Loucy (cell line): ENCODE results near the gene SUPT20HL1.

Experiments
- H2AFZ ChIP-seq: fragments of 200-600 bp; sonication (generic); 2 replicates; pipeline ENCODE4 v1.6.0; 2016; ENCODE audit warnings: antibody characterized with exemption, mild to moderate bottlenecking, low read length, moderate library complexity
- H3F3A ChIP-seq: fragments of 200-600 bp; 2 replicates; pipeline ENCODE4 v1.6.0; 2016; ENCODE audit warnings: antibody characterized with exemption, low read depth, mild to moderate bottlenecking
- H3K27me3 ChIP-seq: fragments of 200-600 bp; sonication (generic); 2 replicates; pipeline ENCODE4 v1.6.1; 2014; ENCODE audit warnings: low read length, mild to moderate bottlenecking; ENCODE audit not compliant: insufficient read depth, poor library complexity, severe bottlenecking
- H3K36me3 ChIP-seq: fragments of 200-600 bp; sonication (generic); 2 replicates; pipeline ENCODE4 v1.6.1; 2016; ENCODE audit warnings: low read length; ENCODE audit not compliant: insufficient read depth
- H3K4me1 ChIP-seq: fragments of 200-600 bp; sonication (generic); 2 replicates; pipeline ENCODE4 v1.5.1; 2014; ENCODE audit warnings: low read length, mild to moderate bottlenecking; ENCODE audit not compliant: insufficient read depth, poor library complexity, severe bottlenecking
- H3K4me2 ChIP-seq: fragments of 200-600 bp; sonication (generic); 2 replicates; pipeline ENCODE4 v1.6.0; 2014; ENCODE audit warnings: antibody characterized with exemption, low read length, low read depth, mild to moderate bottlenecking; ENCODE audit not compliant: poor library complexity, severe bottlenecking
- H3K4me3 ChIP-seq: fragments of 200-600 bp; sonication (generic); 2 replicates; pipeline ENCODE4 v1.5.1; 2014; ENCODE audit warnings: low read length, mild to moderate bottlenecking, mixed read lengths; ENCODE audit not compliant: poor library complexity, severe bottlenecking
- H3K79me2 ChIP-seq: fragments of 200-600 bp; sonication (generic); 2 replicates; pipeline ENCODE4 v1.6.1; 2014; ENCODE audit warnings: low read length; ENCODE audit not compliant: insufficient read depth
- H3K9ac ChIP-seq: fragments of 200-600 bp; sonication (generic); 2 replicates; pipeline ENCODE4 v1.6.0; 2014; ENCODE audit warnings: mild to moderate bottlenecking, low read depth, low read length, moderate library complexity; ENCODE audit not compliant: poor library complexity, severe bottlenecking
- H3K9me2 ChIP-seq: fragments of 200-600 bp; sonication (generic); replicated peaks from 2 replicates; pipeline ENCODE4 v1.6.1; 2016; ENCODE audit warnings: low read depth, low read length, mixed read lengths
- H3K9me3 ChIP-seq: fragments of 200-600 bp; sonication (generic); 2 replicates; pipeline ENCODE4 v1.6.1; 2014; ENCODE audit warnings: mild to moderate bottlenecking, antibody characterized with exemption, low read length, low read depth; ENCODE audit not compliant: insufficient read depth
- H4K20me1 ChIP-seq: fragments of 200-600 bp; sonication (generic); 2 replicates; pipeline ENCODE4 v1.6.0; 2014; ENCODE audit warnings: antibody characterized with exemption, low read length, mild to moderate bottlenecking; ENCODE audit not compliant: insufficient read depth, poor library complexity, severe bottlenecking
- EZH2phosphoT487 ChIP-seq: fragments of 200-600 bp; IDR thresholded peaks from 2 replicates; pipeline ENCODE4 v1.6.1; 2018; ENCODE audit warnings: antibody characterized with exemption, mild to moderate bottlenecking, moderate library complexity, borderline replicate concordance
- TF ChIP-seq, protein P1 (sequence below): fragments of 200-600 bp; sonication (generic); conservative IDR thresholded peaks from 2 replicates; pipeline ENCODE4 v1.5.1; 2014; ENCODE audit warnings: mild to moderate bottlenecking, antibody characterized with exemption, low read length

Gene SUPT20HL1

DNA sequence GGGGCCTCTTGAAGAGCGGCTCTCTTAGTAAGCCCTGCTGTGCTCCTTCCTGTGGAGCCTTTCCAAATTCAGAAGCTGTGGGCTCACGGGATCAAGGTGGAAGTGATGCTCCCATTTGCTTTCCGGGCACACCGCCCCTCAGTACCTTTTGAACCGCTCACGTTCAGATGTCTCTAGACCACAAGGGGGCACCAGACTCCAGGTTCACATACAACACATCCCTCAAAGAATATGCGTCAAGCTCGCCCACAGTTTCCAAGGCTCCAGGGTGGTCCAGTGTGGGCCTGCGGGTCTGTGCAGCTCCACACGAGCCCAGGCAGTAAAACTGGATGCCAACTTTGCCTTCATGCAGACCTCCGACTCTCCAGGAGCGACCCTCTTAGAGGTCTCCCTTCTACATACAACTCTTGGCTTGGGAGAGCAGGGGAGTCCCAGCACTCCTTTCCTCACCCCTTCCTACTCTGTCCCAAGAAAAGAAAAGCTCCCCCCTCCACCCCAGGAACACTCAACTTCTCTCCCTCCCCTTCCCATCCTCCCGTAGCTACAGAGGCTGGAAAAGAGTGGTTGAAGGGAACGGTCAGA, 11.0 kb downstream of the SUPT20HL1 start:
- no peak overlapping the region for H3K4me3 ChIP-seq
- no peaks in the 10 kb centered on the region for H3K9me3 ChIP-seq
- TF ChIP-seq EZH2phosphoT487, result no peak
- TF ChIP-seq, protein P1, sequence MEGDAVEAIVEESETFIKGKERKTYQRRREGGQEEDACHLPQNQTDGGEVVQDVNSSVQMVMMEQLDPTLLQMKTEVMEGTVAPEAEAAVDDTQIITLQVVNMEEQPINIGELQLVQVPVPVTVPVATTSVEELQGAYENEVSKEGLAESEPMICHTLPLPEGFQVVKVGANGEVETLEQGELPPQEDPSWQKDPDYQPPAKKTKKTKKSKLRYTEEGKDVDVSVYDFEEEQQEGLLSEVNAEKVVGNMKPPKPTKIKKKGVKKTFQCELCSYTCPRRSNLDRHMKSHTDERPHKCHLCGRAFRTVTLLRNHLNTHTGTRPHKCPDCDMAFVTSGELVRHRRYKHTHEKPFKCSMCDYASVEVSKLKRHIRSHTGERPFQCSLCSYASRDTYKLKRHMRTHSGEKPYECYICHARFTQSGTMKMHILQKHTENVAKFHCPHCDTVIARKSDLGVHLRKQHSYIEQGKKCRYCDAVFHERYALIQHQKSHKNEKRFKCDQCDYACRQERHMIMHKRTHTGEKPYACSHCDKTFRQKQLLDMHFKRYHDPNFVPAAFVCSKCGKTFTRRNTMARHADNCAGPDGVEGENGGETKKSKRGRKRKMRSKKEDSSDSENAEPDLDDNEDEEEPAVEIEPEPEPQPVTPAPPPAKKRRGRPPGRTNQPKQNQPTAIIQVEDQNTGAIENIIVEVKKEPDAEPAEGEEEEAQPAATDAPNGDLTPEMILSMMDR, result peak; percentile 64
- no peak overlapping the region for H3K4me2 ChIP-seq
- no peaks in the 10 kb centered on the region for H3K79me2 ChIP-seq
- no peaks in the 10 kb centered on the region for H3K4me1 ChIP-seq
- H4K20me1 ChIP-seq, result no peaks in the 10 kb centered on the region
- no peak overlapping the region for H3K9ac ChIP-seq
- no peaks in the 10 kb centered on the region for H3K27me3 ChIP-seq
- 0 out of 2 replicates have a peak overlapping the region, but pooled peaks have one; percentile 4 for H2AFZ ChIP-seq
- no peaks in the 10 kb centered on the region for H3F3A ChIP-seq
- H3K9me2 ChIP-seq, result no peaks in the 10 kb centered on the region
- H3K36me3 ChIP-seq, result no peaks in the 10 kb centered on the region

DNA sequence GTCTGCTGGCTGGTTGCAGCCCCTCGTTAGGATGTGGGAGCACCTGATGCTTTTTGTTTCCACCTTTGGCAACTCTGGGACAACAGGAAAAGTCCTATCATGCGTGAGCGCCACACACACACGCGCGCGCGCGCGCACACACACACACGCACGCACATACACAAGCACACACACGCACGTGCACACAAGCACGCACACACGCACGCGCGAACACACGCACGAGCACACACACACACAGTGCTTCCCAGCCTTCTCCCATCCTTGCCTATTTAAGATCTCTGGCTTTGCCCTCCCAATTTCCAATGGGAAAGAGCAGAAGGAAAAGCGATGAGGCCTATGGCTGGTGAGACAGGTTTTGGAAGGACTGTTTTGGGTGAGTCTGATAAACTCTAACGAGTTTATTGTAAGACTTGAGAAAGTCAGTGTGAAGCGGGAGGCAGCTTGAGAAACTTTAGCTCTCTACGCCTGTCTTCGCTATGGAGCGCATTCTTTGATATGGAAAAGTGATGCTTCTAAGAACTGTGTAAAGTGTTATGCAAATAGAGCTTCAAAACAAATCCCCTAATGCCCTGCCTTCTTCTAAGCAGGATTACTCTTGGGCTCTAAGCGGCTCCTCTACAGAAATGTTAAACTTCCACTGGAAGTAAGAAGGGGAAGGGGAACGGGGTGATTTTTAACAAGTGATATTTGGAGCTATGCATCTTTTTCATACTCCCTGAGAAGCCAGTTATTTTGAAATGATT, 11.8 kb downstream of the SUPT20HL1 start:
- H3K9me3 ChIP-seq, result no peaks in the 10 kb centered on the region
- H3F3A ChIP-seq, result no peaks in the 10 kb centered on the region
- H2AFZ ChIP-seq, result no peak overlapping the region
- H3K9ac ChIP-seq, result no peak overlapping the region
- H4K20me1 ChIP-seq, result no peaks in the 10 kb centered on the region
- H3K4me3 ChIP-seq, result no peak overlapping the region
- H3K79me2 ChIP-seq, result no peaks in the 10 kb centered on the region
- no peak overlapping the region for H3K4me2 ChIP-seq
- H3K4me1 ChIP-seq, result no peaks in the 10 kb centered on the region
- TF ChIP-seq EZH2phosphoT487, result no peak
- TF ChIP-seq, protein P1, result no peak
- no peaks in the 10 kb centered on the region for H3K36me3 ChIP-seq
- H3K9me2 ChIP-seq, result no peaks in the 10 kb centered on the region
- H3K27me3 ChIP-seq, result no peaks in the 10 kb centered on the region

DNA sequence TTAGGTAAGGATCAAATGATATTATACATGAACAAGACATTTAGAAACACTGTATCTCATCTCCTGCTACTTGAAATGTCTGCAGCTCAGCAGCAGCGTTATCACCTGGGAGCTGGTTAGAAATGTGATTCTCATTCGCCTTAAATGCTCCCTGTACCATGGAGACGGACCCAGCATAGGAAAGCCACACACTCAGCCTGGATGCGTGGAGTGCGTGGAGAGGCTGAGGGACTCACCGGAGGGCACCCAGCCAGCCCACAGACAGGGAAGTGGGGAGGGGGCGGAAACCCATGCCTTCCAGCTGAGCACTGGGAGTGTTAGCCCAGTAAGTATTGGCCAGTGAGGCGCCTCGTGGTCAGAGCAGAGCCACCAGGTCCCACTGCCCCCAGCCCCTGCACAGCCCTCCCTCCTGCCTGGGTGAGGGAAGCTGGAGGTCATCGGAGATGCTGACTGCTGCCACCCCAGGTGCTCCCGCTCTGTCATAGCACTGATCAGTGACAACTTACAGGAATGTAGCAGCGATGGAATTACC, 15.2 kb downstream of the SUPT20HL1 start:
- Histone ChIP-seq H3F3A (no peaks in the 10 kb centered on the region), H3K9ac (no peak overlapping the region), H3K4me2 (no peak overlapping the region), H3K9me2 (no peaks in the 10 kb centered on the region), H3K36me3 (no peaks in the 10 kb centered on the region), H3K27me3 (no peaks in the 10 kb centered on the region), H4K20me1 (no peaks in the 10 kb centered on the region), H3K4me3 (no peak overlapping the region), H3K79me2 (no peaks in the 10 kb centered on the region), H3K4me1 (no peaks in the 10 kb centered on the region), H2AFZ (no peak overlapping the region), H3K9me3 (no peaks in the 10 kb centered on the region)
- no peak for TF ChIP-seq EZH2phosphoT487
- TF ChIP-seq, protein P1, result no peak
